ENCODE data around the gene CACNG1. TPM values are rescaled to one million over a fixed set of nuclear protein-coding genes. Genes with fewer than 3 reads are reported as not detected.

CACNG1 gene
- total RNA-seq, 1 experiment from 2014 or later = not detected

DNA sequence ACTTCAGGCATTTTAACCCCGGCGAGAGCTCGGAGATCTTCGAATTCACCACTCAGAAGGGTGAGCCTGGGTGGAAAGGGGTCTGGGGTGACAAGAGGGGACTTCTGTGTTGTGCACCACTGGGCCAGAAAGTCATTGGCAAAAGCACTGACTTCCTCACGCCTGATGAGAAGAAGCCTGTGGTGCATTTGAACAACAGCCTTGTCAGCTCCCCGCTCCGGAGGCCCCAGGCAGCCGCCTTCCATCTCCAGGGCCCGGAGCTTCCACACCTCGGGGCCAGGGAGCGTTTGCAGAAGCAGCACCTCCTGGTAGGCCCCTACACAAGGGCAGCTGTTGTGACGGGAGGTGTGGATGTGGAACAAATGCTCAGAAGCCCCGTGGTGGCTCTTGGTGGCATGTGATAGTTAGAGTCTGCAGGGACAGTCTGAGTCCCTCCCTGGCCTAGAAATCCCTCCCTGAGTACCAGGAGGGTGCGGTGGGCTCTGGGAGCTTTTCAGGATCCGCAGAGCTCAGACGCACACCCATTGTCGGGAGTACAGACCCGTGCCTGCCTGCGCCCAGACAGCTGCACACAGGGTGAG, 9.7 kb downstream of the CACNG1 start:
- Histone ChIP-seq H2BK120ac (ENCODE audit: low read depth, low read length, poor library complexity, severe bottlenecking) (no peak overlapping the region), H4K91ac (ENCODE audit: insufficient read length, low read depth, low read length) (no peak overlapping the region), H2BK15ac (ENCODE audit: low read depth, low read length) (no peak overlapping the region), H3K23me2 (ENCODE audit: insufficient read length, low read depth, low read length, poor library complexity, severe bottlenecking) (no peaks in the 10 kb centered on the region), H2BK5ac (ENCODE audit: insufficient read length, low read length) (no peak overlapping the region), H3K18ac (ENCODE audit: insufficient read length, low read depth, low read length) (no peak overlapping the region), H4K8ac (replicated peaks; ENCODE audit: insufficient read length, low read depth, low read length) (no peak overlapping the region), H3K4me1 (ENCODE audit: insufficient read depth, low read length) (no peaks in the 10 kb centered on the region), H2BK12ac (ENCODE audit: insufficient read length, low read depth, low read length) (no peak overlapping the region), H3K79me1 (ENCODE audit: insufficient read depth, low read depth, low read length, poor library complexity, severe bottlenecking) (no peaks in the 10 kb centered on the region), H2BK20ac (ENCODE audit: low read depth, low read length, poor library complexity, severe bottlenecking) (no peak overlapping the region), H3K79me2 (ENCODE audit: insufficient read depth, low read length) (no peaks in the 10 kb centered on the region), H2AK5ac (ENCODE audit: insufficient read length, low read length) (no peak overlapping the region), H3K56ac (ENCODE audit: insufficient read length, low read depth, low read length) (no peak overlapping the region), H2AFZ (ENCODE audit: low read length) (no peak overlapping the region), H3K4me2 (ENCODE audit: insufficient read depth, insufficient read length, low read length) (no peak overlapping the region), H3K4ac (ENCODE audit: low read depth, low read length) (no peak overlapping the region), H3K23ac (ENCODE audit: insufficient read length, low read depth, low read length) (no peak overlapping the region), H3K9ac (ENCODE audit: extremely low read depth, insufficient read length, low read length) (no peak overlapping the region), H4K5ac (ENCODE audit: insufficient read length, low read depth, low read length) (no peak overlapping the region), H3T11ph (ENCODE audit: low read length) (no peak overlapping the region), H3K27ac (ENCODE audit: insufficient read length, low read depth, low read length) (no peak overlapping the region), H3K9me3 (ENCODE audit: control insufficient read depth, low read depth, low read length) (no peaks in the 10 kb centered on the region), H3K14ac (ENCODE audit: insufficient read depth, low read length) (no peak overlapping the region), H4K20me1 (ENCODE audit: control insufficient read depth, insufficient read depth, insufficient read length) (no peaks in the 10 kb centered on the region), H3K27me3 (ENCODE audit: insufficient read depth, low read length) (no peaks in the 10 kb centered on the region)
- Mint-ChIP-seq H3K4me1 (peaks cover 0 to 3% of the 10 kb centered on the region in 2 experiments; a peak in 2 of 4 replicates), H3K27ac (no peak overlapping the region), H3K9me3 (peaks cover 3 to 5% of the 10 kb centered on the region in 2 experiments; a peak in 4 of 5 replicates), H3K27me3 (ENCODE audit: low read depth) (peaks cover 1% of the 10 kb centered on the region; the same call in 1 of the 2 replicates), H3K36me3 (ENCODE audit: insufficient read depth in 1 of 3, low read depth in 3 of 3) (0 out of 7 replicates have a peak, but pooled peaks cover 0 to under 1% (median 0%) of the 10 kb centered on the region in 3 experiments), H3K4me3 (no peak overlapping the region)
- DNase-seq = peak; percentile 26
- no CpG with 5 or more reads among the region's 19 CpGs for WGBS (ENCODE audit: extremely low coverage, insufficient read length, low lambda C conversion rate)
- TF ChIP-seq, protein P1, sequence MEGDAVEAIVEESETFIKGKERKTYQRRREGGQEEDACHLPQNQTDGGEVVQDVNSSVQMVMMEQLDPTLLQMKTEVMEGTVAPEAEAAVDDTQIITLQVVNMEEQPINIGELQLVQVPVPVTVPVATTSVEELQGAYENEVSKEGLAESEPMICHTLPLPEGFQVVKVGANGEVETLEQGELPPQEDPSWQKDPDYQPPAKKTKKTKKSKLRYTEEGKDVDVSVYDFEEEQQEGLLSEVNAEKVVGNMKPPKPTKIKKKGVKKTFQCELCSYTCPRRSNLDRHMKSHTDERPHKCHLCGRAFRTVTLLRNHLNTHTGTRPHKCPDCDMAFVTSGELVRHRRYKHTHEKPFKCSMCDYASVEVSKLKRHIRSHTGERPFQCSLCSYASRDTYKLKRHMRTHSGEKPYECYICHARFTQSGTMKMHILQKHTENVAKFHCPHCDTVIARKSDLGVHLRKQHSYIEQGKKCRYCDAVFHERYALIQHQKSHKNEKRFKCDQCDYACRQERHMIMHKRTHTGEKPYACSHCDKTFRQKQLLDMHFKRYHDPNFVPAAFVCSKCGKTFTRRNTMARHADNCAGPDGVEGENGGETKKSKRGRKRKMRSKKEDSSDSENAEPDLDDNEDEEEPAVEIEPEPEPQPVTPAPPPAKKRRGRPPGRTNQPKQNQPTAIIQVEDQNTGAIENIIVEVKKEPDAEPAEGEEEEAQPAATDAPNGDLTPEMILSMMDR (conservative IDR thresholded peaks at IDR 0.05) = no peak

Measured in H9 (cell line).